ENCODE results near the gene RYR2.

RYR2 gene

GRCh38 chr1:237041795-237042525, at the start of gene RYR2:
Gene RYR2, plus strand, starts transcription at chr1:237042184. Its CDS starts 338 bp downstream, at chr1:237042522.
- no peak for FAIRE-seq

- FAIRE-seq, result no peak
Measured at GRCh38 chr1:236992449-236992848, 49.5 kb upstream of the RYR2 start.

GRCh38 chr1:236994450-236994849, 47.5 kb upstream of the RYR2 start:
- FAIRE-seq, result no peak

GRCh38 chr1:236997361-236997760, 44.6 kb upstream of the RYR2 start:
- FAIRE-seq, result no peak

- FAIRE-seq, result no peak
Measured at GRCh38 chr1:236997882-236998281, 44.1 kb upstream of the RYR2 start.

- no peak for FAIRE-seq
Measured at GRCh38 chr1:236998546-236998945, 43.4 kb upstream of the RYR2 start.

- FAIRE-seq, result no peak
Measured at GRCh38 chr1:237000191-237000590, 41.8 kb upstream of the RYR2 start.

- FAIRE-seq, result no peak
Measured at GRCh38 chr1:237003516-237003915, 38.5 kb upstream of the RYR2 start.

- FAIRE-seq, result no peak
Measured at GRCh38 chr1:237004116-237004515, 37.9 kb upstream of the RYR2 start, which contains the start of gene MT1HL1. Gene MT1HL1, minus strand, starts transcription at chr1:237004441. Its CDS starts 69 bp downstream, at chr1:237004372.

- no peak for FAIRE-seq
Measured at GRCh38 chr1:237005674-237006073, 36.3 kb upstream of the RYR2 start.

GRCh38 chr1:237007147-237007881, 34.7 kb upstream of the RYR2 start:
- no peak for FAIRE-seq

- FAIRE-seq, result no peak
Measured at GRCh38 chr1:237009611-237010010, 32.4 kb upstream of the RYR2 start.

- FAIRE-seq, result no peak
Measured at GRCh38 chr1:237011432-237011831, 30.6 kb upstream of the RYR2 start.

GRCh38 chr1:237012361-237012760, 29.6 kb upstream of the RYR2 start:
- FAIRE-seq, result no peak

- FAIRE-seq, result no peak
Measured at GRCh38 chr1:237012788-237013383, 29.1 kb upstream of the RYR2 start.

- FAIRE-seq, result no peak
Measured at GRCh38 chr1:237013608-237014007, 28.4 kb upstream of the RYR2 start.

GRCh38 chr1:237016626-237017025, 25.4 kb upstream of the RYR2 start:
- no peak for FAIRE-seq

GRCh38 chr1:237018896-237019295, 23.1 kb upstream of the RYR2 start:
- no peak for FAIRE-seq

- no peak for FAIRE-seq
Measured at GRCh38 chr1:237025358-237026074, 16.5 kb upstream of the RYR2 start.

GRCh38 chr1:237029240-237029639, 12.7 kb upstream of the RYR2 start:
- FAIRE-seq, result no peak

GRCh38 chr1:237029850-237030535, 12.0 kb upstream of the RYR2 start:
- no peak for FAIRE-seq

GRCh38 chr1:237031480-237031879, 10.5 kb upstream of the RYR2 start:
- FAIRE-seq, result no peak

Measured in colon (tissue), 2 donors.